HG03097 (cell line): ENCODE results near the gene ACAD11.

Source experiments
- ATAC-seq: cut with Tn5 transposase; IDR thresholded peaks from one replicate; pipeline ENCODE4 v1.9.1; 2021; ENCODE audit not compliant: unreplicated experiment, low FRiP score

ACAD11 gene

DNA sequence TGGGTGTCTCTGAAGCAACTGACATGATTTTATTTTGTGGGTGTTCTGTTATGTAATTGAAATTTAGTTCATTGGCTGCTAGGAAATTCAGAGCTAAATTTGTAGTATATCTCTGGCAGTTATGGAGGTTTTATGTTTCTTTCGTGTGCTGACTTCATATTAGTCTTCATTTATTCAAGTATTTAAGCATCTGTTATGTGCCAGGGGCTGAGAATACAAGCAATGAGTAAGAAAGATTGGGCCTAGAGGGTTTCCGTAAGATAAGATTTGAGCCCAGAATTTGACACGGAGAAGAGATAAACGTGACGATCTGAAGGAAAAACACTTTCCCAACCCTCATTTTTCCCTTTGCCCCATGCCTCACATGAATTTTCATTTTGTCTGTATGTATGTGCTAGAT is 137.7 kb downstream of the ACAD11 start:
- no peak for ATAC-seq

DNA sequence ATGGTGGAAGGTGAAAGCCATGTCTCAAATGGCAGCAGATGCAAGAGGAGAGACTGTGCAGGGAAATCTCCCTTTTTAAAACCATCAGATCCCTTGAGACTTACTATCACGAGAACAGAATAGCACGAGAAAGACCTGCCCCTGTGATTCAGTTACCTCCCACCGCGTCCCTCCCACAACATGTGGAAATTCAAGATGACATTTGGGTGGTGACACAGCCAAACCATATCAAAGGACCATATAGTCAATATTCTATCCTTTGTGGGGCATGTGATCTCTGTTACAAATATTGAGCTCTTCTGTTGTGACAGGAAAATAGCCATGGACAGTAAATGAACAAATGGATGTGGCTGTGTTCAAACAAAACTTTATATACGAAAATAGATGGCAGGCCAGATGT is 139.7 kb downstream of the ACAD11 start:
- no peak for ATAC-seq

DNA sequence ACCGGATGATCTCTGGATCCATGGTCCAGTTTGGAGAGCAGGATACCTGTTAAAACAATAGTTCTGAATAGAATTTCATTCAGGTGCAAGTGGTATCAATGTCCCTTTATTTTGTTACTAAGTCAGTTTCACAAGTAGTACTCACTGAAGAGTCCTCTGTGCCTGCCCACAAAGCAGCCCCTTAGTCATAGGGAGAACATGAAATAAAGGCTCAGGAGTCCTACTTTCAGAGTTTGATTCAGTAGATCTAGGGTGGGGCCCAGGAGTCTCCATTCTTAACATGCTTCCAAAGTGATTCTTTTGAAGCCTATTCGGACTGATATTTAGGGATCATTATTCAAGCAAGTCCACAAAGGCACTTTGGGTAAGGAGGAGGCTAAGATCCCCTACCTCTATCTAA is 142.3 kb downstream of the ACAD11 start:
- ATAC-seq: no peak

DNA sequence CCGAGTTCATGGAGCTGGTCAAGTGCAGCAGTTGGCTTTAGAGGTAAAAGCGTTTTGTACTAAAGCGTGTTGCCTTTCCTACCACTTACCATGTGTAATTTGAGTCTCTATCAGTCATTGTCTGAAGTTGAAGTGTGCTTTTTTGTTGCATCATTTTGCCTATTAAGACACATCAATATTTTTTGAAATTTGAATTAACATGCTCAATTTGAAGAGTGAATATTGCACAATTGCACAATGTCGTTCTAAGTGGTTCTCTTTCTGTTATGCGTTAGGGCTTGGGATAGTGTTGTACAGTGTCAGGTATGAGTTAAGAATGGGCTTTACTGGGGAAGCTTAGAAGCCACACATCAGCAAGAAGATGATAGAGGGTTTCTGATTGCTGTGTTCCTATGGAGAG is 146.6 kb downstream of the ACAD11 start:
- ATAC-seq: no peak

DNA sequence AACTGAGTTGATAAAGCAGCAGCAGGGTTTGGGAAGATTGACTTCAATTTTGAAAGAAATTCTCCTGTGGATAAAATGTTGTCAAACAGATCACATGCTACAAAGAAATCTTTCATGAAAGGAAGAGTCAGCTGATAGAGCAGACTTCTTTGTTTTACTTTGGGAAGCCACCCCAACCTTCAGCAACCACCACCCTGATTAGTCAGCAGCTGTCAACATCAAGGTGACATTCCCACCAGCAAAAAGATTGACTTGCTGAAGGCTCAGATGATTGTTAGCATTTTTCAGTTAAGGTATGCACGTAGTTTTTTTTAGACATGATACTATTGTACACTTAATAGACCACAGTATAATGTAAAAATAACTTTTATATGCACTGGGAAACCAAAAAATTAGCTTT is 150.1 kb downstream of the ACAD11 start:
- ATAC-seq: no peak

DNA sequence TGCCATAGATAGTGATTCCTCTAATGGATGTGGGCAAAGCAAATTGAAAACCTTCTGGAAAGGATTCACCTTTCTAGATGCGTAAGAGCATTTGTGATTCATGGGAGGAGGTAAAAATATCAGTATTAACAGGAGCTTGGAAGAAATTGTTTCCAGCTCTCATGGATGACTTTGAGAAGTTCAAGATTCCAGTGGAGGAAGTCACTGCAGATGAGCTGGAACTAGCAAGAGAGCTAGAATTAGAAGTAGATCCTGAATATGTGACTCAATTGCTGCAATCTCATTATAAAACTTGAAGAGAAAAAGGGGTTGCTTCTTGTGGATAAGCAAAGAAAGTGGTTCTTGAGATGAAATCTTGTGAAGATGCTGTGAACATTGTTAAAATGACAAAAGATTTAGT is 150.5 kb downstream of the ACAD11 start:
- ATAC-seq: no peak
